Fibroblast of the aortic adventitia (primary cell): ENCODE data around the gene PSMB2. TPM values are rescaled to one million over a fixed set of nuclear protein-coding genes. Genes with fewer than 3 reads are reported as not detected.

Source experiments
- DNase-seq: peaks from one replicate; pipeline ENCODE4 v3.0.0-alpha.2; 2010; ENCODE audit warnings: low read depth
- H3K4me3 ChIP-seq: 2 replicates; pipeline ENCODE4 v1.5.1; 2011; ENCODE audit warnings: low read depth, mild to moderate bottlenecking, control low read depth, low read length, moderate library complexity
- CTCF ChIP-seq: IDR thresholded peaks from 2 replicates; pipeline ENCODE4 v1.5.1; 2011; ENCODE audit warnings: mild to moderate bottlenecking, low read length, control low read depth, inconsistent platforms; ENCODE audit not compliant: insufficient read depth
- total RNA-seq: library from RNA; depleted of rRNA; stranded (reverse); fragments of >200 nt; gene quantifications from 2 replicates; pipeline ENCODE4 v1.2.3, GENCODE V29; 2012; ENCODE audit warnings: low replicate concordance

PSMB2 gene
- total RNA-seq, 1 donor, result 22.1 TPM

GRCh38 chr1:35574655-35575415 lies 66.5 kb downstream of the PSMB2 start:
- no peak for TF ChIP-seq CTCF
- no peak overlapping the region for H3K4me3 ChIP-seq
- no peak for DNase-seq

GRCh38 chr1:35574125-35574654 lies 67.1 kb downstream of the PSMB2 start:
- no peak overlapping the region for H3K4me3 ChIP-seq
- DNase-seq, result no peak
- no peak for TF ChIP-seq CTCF

GRCh38 chr1:35573198-35574124 lies 67.9 kb downstream of the PSMB2 start, which contains the start of gene TFAP2E:
Gene TFAP2E, plus strand, starts transcription at chr1:35573314. Its CDS starts 264 bp downstream, at chr1:35573578.
- H3K4me3 ChIP-seq, result peak within 1 kb of the TSS; percentile 56
- no peak for TF ChIP-seq CTCF
- DNase-seq, result no peak

- TF ChIP-seq CTCF, result no peak
- H3K4me3 ChIP-seq, result no peak overlapping the region
- DNase-seq, result no peak
These were observed 69.0 kb downstream of the PSMB2 start for GRCh38 chr1:35572296-35572695.

GRCh38 chr1:35571263-35571662 lies 70.1 kb downstream of the PSMB2 start:
- no peak for TF ChIP-seq CTCF
- DNase-seq, result no peak
- no peak overlapping the region for H3K4me3 ChIP-seq

- H3K4me3 ChIP-seq, result no peak overlapping the region
- DNase-seq, result peak; percentile 76
- TF ChIP-seq CTCF, result no peak
These were observed 70.7 kb downstream of the PSMB2 start for GRCh38 chr1:35570589-35571137.
